HUES48 (cell line): ENCODE results near the gene RAC2.
A peak's percentile ranks its signal among the peaks of the same experiment; 100 is the strongest.

ENCODE experiments used
- H3K27ac ChIP-seq: one replicate; pipeline ENCODE4 v1.7.0; 2013; ENCODE audit warnings: low read depth, low read length, inconsistent platforms
- H3K27me3 ChIP-seq: 2 replicates; pipeline ENCODE4 v1.6.1; 2013; ENCODE audit warnings: mild to moderate bottlenecking, low read length; ENCODE audit not compliant: control insufficient read depth, insufficient read depth
- H3K36me3 ChIP-seq: 2 replicates; pipeline ENCODE4 v1.6.1; 2013; ENCODE audit warnings: low read length; ENCODE audit not compliant: control insufficient read depth, insufficient read depth
- H3K4me1 ChIP-seq: 2 replicates; pipeline ENCODE4 v1.6.1; 2013; ENCODE audit warnings: mild to moderate bottlenecking, low read length; ENCODE audit not compliant: control insufficient read depth, insufficient read depth
- H3K4me3 ChIP-seq: 2 replicates; pipeline ENCODE4 v1.5.1; 2013; ENCODE audit warnings: mild to moderate bottlenecking, low read depth, low read length
- H3K9ac ChIP-seq: 2 replicates; pipeline ENCODE4 v1.6.1; 2013; ENCODE audit warnings: mild to moderate bottlenecking, low read depth, low read length, moderate library complexity
- H3K9me3 ChIP-seq: 2 replicates; pipeline ENCODE4 v1.6.1; 2013; ENCODE audit warnings: low read length; ENCODE audit not compliant: control insufficient read depth, insufficient read depth

The RAC2 gene

GRCh38 chr22:37188901-37189466 lies 55.1 kb downstream of the RAC2 start:
- peak overlapping the region; percentile 20; the same call in 1 of the 2 replicates for H3K9ac ChIP-seq
- peaks cover 10% of the 10 kb centered on the region; the same call in 1 of the 2 replicates for H3K9me3 ChIP-seq
- 0 out of 2 replicates have a peak, but pooled peaks cover 9% of the 10 kb centered on the region for H3K36me3 ChIP-seq
- H3K27me3 ChIP-seq = no peaks in the 10 kb centered on the region
- 0 out of 2 replicates have a peak overlapping the region, but pooled peaks have one; percentile 51 for H3K4me3 ChIP-seq
- H3K27ac ChIP-seq = peak overlapping the region; percentile 89
- peaks cover 29% of the 10 kb centered on the region for H3K4me1 ChIP-seq

- H3K9me3 ChIP-seq = peaks cover 10% of the 10 kb centered on the region; the same call in 1 of the 2 replicates
- H3K9ac ChIP-seq = peak within 1 kb of the TSS; percentile 20
Measured at GRCh38 chr22:37187891-37188761, 55.9 kb downstream of the RAC2 start, which contains the start of gene C1QTNF6. Gene C1QTNF6 (minus strand): TSS chr22:37188247. CDS start chr22:37188213, 34 bp downstream.

GRCh38 chr22:37187552-37187890 lies 56.5 kb downstream of the RAC2 start:
- Histone ChIP-seq H3K36me3 (0 out of 2 replicates have a peak, but pooled peaks cover 9% of the 10 kb centered on the region), H3K27ac (peak overlapping the region; percentile 89), H3K9me3 (0 out of 2 replicates have a peak, but pooled peaks cover 5% of the 10 kb centered on the region), H3K4me3 (peak overlapping the region; percentile 51; the same call in 1 of the 2 replicates), H3K4me1 (peaks cover 29% of the 10 kb centered on the region), H3K9ac (no peak overlapping the region; the same call in 1 of the 2 replicates), H3K27me3 (no peaks in the 10 kb centered on the region)

More at GRCh38 chr22:37187891-37188761, 55.9 kb downstream of the RAC2 start, which contains the start of gene C1QTNF6:
- peak within 1 kb of the TSS; percentile 89 for H3K27ac ChIP-seq
- H3K4me3 ChIP-seq = peak within 1 kb of the TSS; percentile 51; the same call in 1 of the 2 replicates
- H3K27me3 ChIP-seq = no peaks in the 10 kb centered on the region
- H3K4me1 ChIP-seq = peaks cover 29% of the 10 kb centered on the region
- H3K36me3 ChIP-seq = 0 out of 2 replicates have a peak, but pooled peaks cover 9% of the 10 kb centered on the region

GRCh38 chr22:37186997-37187522 lies 57.0 kb downstream of the RAC2 start:
- H3K27me3 ChIP-seq = no peaks in the 10 kb centered on the region
- H3K4me3 ChIP-seq = peak overlapping the region; percentile 51; the same call in 1 of the 2 replicates
- 0 out of 2 replicates have a peak, but pooled peaks cover 2% of the 10 kb centered on the region for H3K9me3 ChIP-seq
- no peak overlapping the region for H3K9ac ChIP-seq
- no peak overlapping the region for H3K27ac ChIP-seq
- peaks cover 29% of the 10 kb centered on the region for H3K4me1 ChIP-seq
- H3K36me3 ChIP-seq = 0 out of 2 replicates have a peak, but pooled peaks cover 9% of the 10 kb centered on the region

GRCh38 chr22:37186228-37186996 lies 57.7 kb downstream of the RAC2 start:
- Histone ChIP-seq H3K9ac (no peak overlapping the region), H3K4me3 (no peak overlapping the region), H3K27ac (no peak overlapping the region)

GRCh38 chr22:37185646-37186227 lies 58.3 kb downstream of the RAC2 start:
- H3K9ac ChIP-seq = no peak overlapping the region
- peaks cover 29% of the 10 kb centered on the region for H3K4me1 ChIP-seq
- no peak overlapping the region for H3K27ac ChIP-seq
- 0 out of 2 replicates have a peak, but pooled peaks cover 7% of the 10 kb centered on the region for H3K36me3 ChIP-seq
- H3K9me3 ChIP-seq = no peaks in the 10 kb centered on the region
- no peaks in the 10 kb centered on the region for H3K27me3 ChIP-seq
- H3K4me3 ChIP-seq = no peak overlapping the region

More at GRCh38 chr22:37186228-37186996, 57.7 kb downstream of the RAC2 start:
- Histone ChIP-seq H3K36me3 (0 out of 2 replicates have a peak, but pooled peaks cover 9% of the 10 kb centered on the region), H3K4me1 (peaks cover 29% of the 10 kb centered on the region), H3K9me3 (no peaks in the 10 kb centered on the region), H3K27me3 (no peaks in the 10 kb centered on the region)

- Histone ChIP-seq H3K4me3 (no peak overlapping the region), H3K27ac (no peak overlapping the region), H3K9ac (no peak overlapping the region), H3K27me3 (no peaks in the 10 kb centered on the region), H3K36me3 (no peaks in the 10 kb centered on the region), H3K4me1 (peaks cover 29% of the 10 kb centered on the region), H3K9me3 (no peaks in the 10 kb centered on the region)
Measured at GRCh38 chr22:37184816-37185541, 59.1 kb downstream of the RAC2 start.

GRCh38 chr22:37184380-37184755 lies 59.7 kb downstream of the RAC2 start:
- no peaks in the 10 kb centered on the region for H3K36me3 ChIP-seq
- peaks cover 23% of the 10 kb centered on the region for H3K4me1 ChIP-seq
- H3K27me3 ChIP-seq = no peaks in the 10 kb centered on the region
- no peak overlapping the region for H3K27ac ChIP-seq
- no peak overlapping the region for H3K4me3 ChIP-seq
- H3K9me3 ChIP-seq = no peaks in the 10 kb centered on the region
- no peak overlapping the region for H3K9ac ChIP-seq

GRCh38 chr22:37183432-37184379 lies 60.4 kb downstream of the RAC2 start:
- no peaks in the 10 kb centered on the region for H3K27me3 ChIP-seq
- no peak overlapping the region for H3K27ac ChIP-seq
- H3K36me3 ChIP-seq = no peaks in the 10 kb centered on the region
- no peak overlapping the region for H3K4me3 ChIP-seq
- no peaks in the 10 kb centered on the region for H3K9me3 ChIP-seq
- no peak overlapping the region for H3K9ac ChIP-seq
- peaks cover 16% of the 10 kb centered on the region for H3K4me1 ChIP-seq
